C4-2B (cell line): Measurements from ENCODE around the gene FITM1.

Source experiments
- H3K27ac ChIP-seq: fragments of 450-650 bp; 2 replicates; pipeline ENCODE4 v1.5.1; 2017
- CTCF ChIP-seq: fragments of 450-650 bp; conservative IDR thresholded peaks from 2 replicates; pipeline ENCODE4 v1.5.1; 2017; ENCODE audit warnings: mild to moderate bottlenecking
- ZFX ChIP-seq: fragments of 450-650 bp; IDR thresholded peaks from 2 replicates; pipeline ENCODE4 v1.6.1; 2017

Gene FITM1

GRCh38 chr14:24139272-24139934, 8.9 kb downstream of the FITM1 start:
- H3K27ac ChIP-seq, result no peak overlapping the region; the same call in 1 of the 2 replicates
- no peak; the same call in 1 of the 2 replicates for TF ChIP-seq CTCF
- TF ChIP-seq ZFX, result no peak

GRCh38 chr14:24141097-24141880, 10.8 kb downstream of the FITM1 start, which contains the start of gene EMC9:
Gene EMC9, minus strand, starts transcription at chr14:24141591. Its CDS starts 287 bp downstream, at chr14:24141304.
- TF ChIP-seq ZFX, result peak; percentile 87
- no peak; the same call in 1 of the 2 replicates for TF ChIP-seq CTCF
- peak within 1 kb of the TSS; percentile 98 for H3K27ac ChIP-seq

GRCh38 chr14:24143511-24143910, 13.1 kb downstream of the FITM1 start:
- no peak for TF ChIP-seq ZFX
- TF ChIP-seq CTCF, result no peak
- no peak overlapping the region for H3K27ac ChIP-seq

- H3K27ac ChIP-seq, result no peak overlapping the region
- TF ChIP-seq CTCF (no peak), ZFX (no peak)
Observed at GRCh38 chr14:24144451-24144850, 14.0 kb downstream of the FITM1 start.

- H3K27ac ChIP-seq, result peak overlapping the region; percentile 88
- TF ChIP-seq CTCF, result no peak
- TF ChIP-seq ZFX, result no peak
Observed at GRCh38 chr14:24145219-24145618, 14.8 kb downstream of the FITM1 start.

GRCh38 chr14:24145690-24146452, 15.4 kb downstream of the FITM1 start:
- TF ChIP-seq CTCF (no peak), ZFX (no peak)
- peak overlapping the region; percentile 88 for H3K27ac ChIP-seq
